A549 (cell line): ENCODE results near the gene MGAT5.

Experiments
- BCL3 ChIP-seq: fragments of >200 bp; sonication (Bioruptor Twin); formaldehyde crosslinking; IDR thresholded peaks from 3 replicates; pipeline ENCODE4 v1.6.1; 2016
- BHLHE40 ChIP-seq: IDR thresholded peaks from 2 replicates; pipeline ENCODE4 v1.6.1; 2012; ENCODE audit warnings: low read depth, low read length, inconsistent platforms
- CBX8 ChIP-seq: fragments of 200-600 bp; sonication (generic); IDR thresholded peaks from 2 replicates; pipeline ENCODE4 v1.6.1; 2016
- CEBPB ChIP-seq, 2 experiments: fragments of >200 bp in 1 of 2; sonication (Bioruptor Twin) in 1 of 2; formaldehyde crosslinking in 1 of 2; IDR thresholded peaks; 2 replicates each; pipeline ENCODE4 v1.6.1; 2012 to 2016
- ELK1 ChIP-seq: fragments of 150-350 bp; IDR thresholded peaks from 2 replicates; pipeline ENCODE4 v1.6.1; 2014; ENCODE audit warnings: low read depth, mild to moderate bottlenecking, low read length
- EP300 ChIP-seq, 2 experiments: fragments of >200 bp; sonication (Bioruptor Twin); formaldehyde crosslinking; IDR thresholded peaks; 2 replicates in 1 of 2; 3 replicates in 1 of 2; pipeline ENCODE4 v1.6.1; 2016 to 2017
- KDM5A ChIP-seq: fragments of 200-600 bp; sonication (generic); IDR thresholded peaks from 2 replicates; pipeline ENCODE4 v1.6.1; 2016; ENCODE audit warnings: antibody characterized with exemption, mild to moderate bottlenecking
- NR3C1 ChIP-seq: fragments of >200 bp; sonication (Bioruptor Twin); formaldehyde crosslinking; IDR thresholded peaks from 3 replicates; pipeline ENCODE4 v1.6.1; 2017
- POLR2A ChIP-seq: IDR thresholded peaks from 2 replicates; pipeline ENCODE4 v1.6.1; 2012; ENCODE audit warnings: mild to moderate bottlenecking, low read length
- RAD21 ChIP-seq, 2 experiments: fragments of >200 bp in 1 of 2; sonication (Bioruptor Twin) in 1 of 2; formaldehyde crosslinking in 1 of 2; IDR thresholded peaks in 1 of 2; conservative IDR thresholded peaks in 1 of 2; 2 replicates in 1 of 2; 3 replicates in 1 of 2; pipeline ENCODE4 v1.6.1; 2012 to 2018; ENCODE audit warnings: inconsistent platforms in 1 of 2
- REST ChIP-seq: fragments of 200-600 bp; sonication (generic); IDR thresholded peaks from 2 replicates; pipeline ENCODE4 v1.6.1; 2016; ENCODE audit warnings: antibody characterized with exemption, mild to moderate bottlenecking, moderate library complexity
- USF2 ChIP-seq: fragments of 450-650 bp; IDR thresholded peaks from 2 replicates; pipeline ENCODE4 v1.6.1; 2014; ENCODE audit warnings: antibody characterized with exemption
- TF ChIP-seq, protein P1 (sequence below): fragments of >200 bp; sonication (Bioruptor Twin); formaldehyde crosslinking; IDR thresholded peaks from 3 replicates; pipeline ENCODE4 v1.5.1; 2016

DNA sequence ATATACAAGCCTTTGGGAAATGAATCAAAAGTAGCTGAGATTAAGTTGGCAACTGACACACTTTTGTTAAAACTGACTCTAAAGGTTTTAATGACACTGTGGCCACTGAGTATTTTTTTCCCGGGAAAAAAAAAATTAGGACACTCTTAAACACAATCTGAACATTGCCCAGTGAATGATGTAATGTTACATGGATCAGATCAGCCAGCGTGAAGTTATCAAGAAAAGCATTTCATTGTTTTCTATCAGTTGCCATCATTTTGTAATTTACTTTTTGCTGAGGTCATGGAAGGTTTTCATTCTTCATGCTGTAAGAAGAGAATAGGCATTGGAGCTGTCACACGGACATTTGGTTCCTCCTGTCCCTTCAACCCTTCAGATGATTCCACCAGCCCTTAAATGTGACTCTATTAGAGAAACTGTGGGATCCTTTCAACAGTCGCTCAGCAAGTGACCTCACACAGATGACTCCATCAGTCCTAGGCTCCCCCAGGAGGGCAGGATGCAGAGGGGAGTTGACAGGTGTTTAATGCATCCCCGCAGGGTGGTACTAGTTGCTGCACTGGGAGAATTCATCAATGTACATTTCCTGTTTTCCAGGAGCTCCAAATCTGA lies 164.2 kb downstream of the MGAT5 start:
- TF ChIP-seq ELK1 (no peak), RAD21 (conservative IDR thresholded peaks at IDR 0.05 in 1 of 2, IDR thresholded peaks at IDR 0.05 in 1 of 2) (no peak), KDM5A (no peak), USF2 (no peak), POLR2A (no peak), BCL3 (no peak), CEBPB (IDR thresholded peaks at IDR 0.05) (no peak), EP300 (IDR thresholded peaks at IDR 0.05) (no peak), CBX8 (no peak), REST (no peak), BHLHE40 (no peak), NR3C1 (no peak)
- TF ChIP-seq, protein P1, sequence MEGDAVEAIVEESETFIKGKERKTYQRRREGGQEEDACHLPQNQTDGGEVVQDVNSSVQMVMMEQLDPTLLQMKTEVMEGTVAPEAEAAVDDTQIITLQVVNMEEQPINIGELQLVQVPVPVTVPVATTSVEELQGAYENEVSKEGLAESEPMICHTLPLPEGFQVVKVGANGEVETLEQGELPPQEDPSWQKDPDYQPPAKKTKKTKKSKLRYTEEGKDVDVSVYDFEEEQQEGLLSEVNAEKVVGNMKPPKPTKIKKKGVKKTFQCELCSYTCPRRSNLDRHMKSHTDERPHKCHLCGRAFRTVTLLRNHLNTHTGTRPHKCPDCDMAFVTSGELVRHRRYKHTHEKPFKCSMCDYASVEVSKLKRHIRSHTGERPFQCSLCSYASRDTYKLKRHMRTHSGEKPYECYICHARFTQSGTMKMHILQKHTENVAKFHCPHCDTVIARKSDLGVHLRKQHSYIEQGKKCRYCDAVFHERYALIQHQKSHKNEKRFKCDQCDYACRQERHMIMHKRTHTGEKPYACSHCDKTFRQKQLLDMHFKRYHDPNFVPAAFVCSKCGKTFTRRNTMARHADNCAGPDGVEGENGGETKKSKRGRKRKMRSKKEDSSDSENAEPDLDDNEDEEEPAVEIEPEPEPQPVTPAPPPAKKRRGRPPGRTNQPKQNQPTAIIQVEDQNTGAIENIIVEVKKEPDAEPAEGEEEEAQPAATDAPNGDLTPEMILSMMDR: no peak
